ENCODE results near the gene IGLL5.

- no peak for TF ChIP-seq CTCF (IDR thresholded peaks at IDR 0.05; ENCODE audit: low read depth, low read length, poor library complexity, severe bottlenecking)
- no peak for TF ChIP-seq EZH2phosphoT487 (IDR thresholded peaks at IDR 0.05; ENCODE audit: borderline replicate concordance, low read length)
Observed at GRCh38 chr22:22878211-22878570, 9.4 kb upstream of the IGLL5 start.

All from DOHH2 (cell line).